ENCODE results near the gene GAPVD1.

GAPVD1 gene

GRCh38 chr9:125407974-125408900 is 146.6 kb downstream of the GAPVD1 start:
- DNase-seq, result peak; percentile 64 to 71

DNA sequence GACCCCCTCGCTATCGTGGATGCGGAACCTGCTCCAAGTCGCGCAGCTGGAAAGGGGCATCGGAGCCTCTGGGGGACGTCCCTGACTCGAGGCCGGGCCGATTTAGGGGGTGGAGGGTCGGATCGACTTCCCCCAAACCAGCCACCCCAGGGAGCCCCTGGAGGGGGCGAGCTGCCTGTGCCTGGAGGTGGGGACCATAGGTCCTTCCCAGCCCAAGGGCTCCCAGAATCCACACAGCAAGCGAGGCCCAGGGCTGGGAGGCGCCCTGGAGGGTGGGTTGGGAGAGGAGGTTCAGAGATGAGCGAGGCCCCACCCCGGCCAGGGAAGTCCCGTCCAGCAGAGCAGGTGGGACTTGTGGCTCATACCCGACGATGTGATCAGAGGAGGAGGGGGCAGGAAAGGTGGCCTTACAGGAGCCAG is 147.6 kb downstream of the GAPVD1 start:
- no peak for DNase-seq

- peak in 1 of 2 donors; percentile 64 for DNase-seq
Measured at GRCh38 chr9:125409637-125410521, 148.3 kb downstream of the GAPVD1 start.

GRCh38 chr9:125410522-125410894 is 148.9 kb downstream of the GAPVD1 start:
- DNase-seq, result no peak

DNA sequence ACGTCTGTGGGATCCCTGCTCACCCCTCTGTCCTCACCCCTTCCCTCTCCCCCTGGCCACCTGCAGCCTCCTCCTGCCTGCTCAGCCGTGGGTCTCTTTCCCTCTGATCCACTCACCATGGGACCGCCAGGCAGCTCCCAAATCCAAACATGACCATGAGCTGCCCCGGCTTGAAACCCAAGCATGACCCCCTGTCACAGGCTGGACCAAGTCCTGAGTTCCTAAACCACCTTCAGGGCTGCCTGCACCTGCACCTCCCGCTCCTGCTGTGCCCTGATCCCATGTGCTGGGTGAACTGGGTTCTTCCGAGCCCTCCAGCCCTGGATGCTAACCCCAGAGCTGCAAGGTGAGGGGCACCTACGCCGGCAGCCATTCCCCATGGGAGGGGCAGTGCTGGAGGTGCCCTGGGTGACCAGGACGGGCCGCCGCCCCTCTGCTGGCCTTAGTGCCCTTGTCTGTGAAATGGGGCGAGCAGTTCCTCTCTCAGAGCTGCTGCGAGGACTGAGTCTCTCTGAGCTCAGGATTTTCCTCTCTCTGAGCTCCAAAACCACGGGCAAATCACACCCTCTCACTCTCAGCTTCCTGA is 149.6 kb downstream of the GAPVD1 start:
- DNase-seq, result no peak

- DNase-seq, result no peak
Measured at GRCh38 chr9:125412166-125412565, 150.5 kb downstream of the GAPVD1 start.

- DNase-seq, result no peak
Measured at GRCh38 chr9:125413579-125413978, 152.0 kb downstream of the GAPVD1 start.

DNA sequence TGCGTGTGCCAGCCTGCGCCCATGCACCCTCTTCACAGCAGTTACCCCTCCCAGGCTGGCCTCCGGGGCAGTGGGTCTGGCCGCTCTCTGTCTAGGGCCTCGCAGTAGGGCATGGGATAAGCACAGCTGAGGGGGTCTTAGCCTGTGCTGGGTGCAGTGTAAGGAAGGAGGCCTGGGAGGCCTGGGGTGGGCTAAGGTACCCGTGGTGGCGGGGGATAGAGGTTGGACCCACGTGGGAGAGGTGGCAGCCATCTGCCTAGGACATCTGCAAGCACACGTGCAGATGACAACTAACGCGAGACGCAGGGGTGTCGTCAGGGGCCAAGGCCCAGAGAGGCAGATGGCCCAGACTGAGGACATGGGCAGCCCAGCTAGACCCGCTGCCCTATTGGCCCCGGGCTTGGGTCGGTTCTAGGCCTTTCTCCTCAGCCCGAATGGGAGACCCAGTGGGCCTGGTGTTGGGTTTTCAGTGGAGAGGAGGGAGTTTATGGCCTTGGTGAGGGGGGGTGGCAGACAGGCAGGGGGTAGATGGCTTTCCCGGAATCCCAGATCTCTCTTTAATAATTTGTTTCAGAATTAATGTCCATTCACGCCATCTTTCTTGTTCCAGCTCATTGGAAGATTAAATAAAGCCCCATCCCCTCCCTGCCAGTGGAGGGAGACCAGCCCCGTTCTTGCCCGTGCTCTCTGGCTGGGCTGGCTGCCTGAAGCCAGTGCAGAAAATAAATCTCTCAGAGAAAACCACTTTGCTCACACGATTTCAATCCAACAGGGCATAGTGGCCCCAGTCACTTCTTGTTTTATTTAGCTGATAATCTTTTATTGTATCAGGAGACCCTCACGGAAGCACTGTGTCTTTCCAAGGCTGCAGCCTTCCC is 154.2 kb downstream of the GAPVD1 start:
- DNase-seq, result no peak

GRCh38 chr9:125416517-125416916 is 154.9 kb downstream of the GAPVD1 start:
- no peak for DNase-seq

All from CD4-positive, alpha-beta T cell treated with Interferon alpha-2 for 1 hour (primary cell).